GM23248 (cell line): ENCODE measurements around the gene PTPRS. TPM values are rescaled to one million over a fixed set of nuclear protein-coding genes. Genes with fewer than 3 reads are reported as not detected.
A peak's percentile ranks its signal among the peaks of the same experiment; 100 is the strongest.

Experiments used
- DNase-seq: peaks from one replicate; pipeline ENCODE4 v3.0.0-alpha.2; 2015
- H2AFZ ChIP-seq: fragments of 200-600 bp; sonication (generic); 2 replicates; pipeline ENCODE4 v1.6.1; 2016; ENCODE audit warnings: antibody characterized with exemption
- H3F3A ChIP-seq: fragments of 200-600 bp; sonication (generic); 2 replicates; pipeline ENCODE4 v1.6.1; 2016; ENCODE audit warnings: mild to moderate bottlenecking, antibody characterized with exemption, mixed run types; ENCODE audit not compliant: insufficient read depth
- H3K27ac ChIP-seq: fragments of 200-600 bp; sonication (generic); 2 replicates; pipeline ENCODE4 v1.5.1; 2016; ENCODE audit warnings: mild to moderate bottlenecking
- H3K27me3 ChIP-seq: fragments of 200-600 bp; sonication (generic); replicated peaks from 2 replicates; pipeline ENCODE4 v1.6.1; 2016; ENCODE audit warnings: mild to moderate bottlenecking; ENCODE audit not compliant: insufficient read depth
- H3K36me3 ChIP-seq: fragments of 200-600 bp; sonication (generic); 2 replicates; pipeline ENCODE4 v1.6.1; 2016; ENCODE audit warnings: low read depth, mild to moderate bottlenecking
- H3K4me1 ChIP-seq: fragments of 200-600 bp; sonication (generic); 2 replicates; pipeline ENCODE4 v1.6.1; 2016; ENCODE audit warnings: mild to moderate bottlenecking; ENCODE audit not compliant: insufficient read depth
- H3K4me2 ChIP-seq: fragments of 200-600 bp; sonication (generic); one replicate; pipeline ENCODE4 v1.6.1; 2016; ENCODE audit warnings: mild to moderate bottlenecking; ENCODE audit not compliant: unreplicated experiment
- H3K4me3 ChIP-seq: fragments of 200-600 bp; sonication (generic); 2 replicates; pipeline ENCODE4 v1.5.1; 2016; ENCODE audit warnings: mild to moderate bottlenecking
- H3K79me2 ChIP-seq: fragments of 200-600 bp; sonication (generic); 2 replicates; pipeline ENCODE4 v1.6.1; 2016; ENCODE audit warnings: mild to moderate bottlenecking; ENCODE audit not compliant: insufficient read depth
- H3K9ac ChIP-seq: fragments of 200-600 bp; sonication (generic); 2 replicates; pipeline ENCODE4 v1.6.1; 2016; ENCODE audit warnings: mild to moderate bottlenecking
- H3K9me2 ChIP-seq: fragments of 200-600 bp; sonication (generic); 2 replicates; pipeline ENCODE4 v1.6.1; 2016; ENCODE audit warnings: mixed run types, mild to moderate bottlenecking, moderate library complexity; ENCODE audit not compliant: insufficient read depth
- H3K9me3 ChIP-seq: fragments of 200-600 bp; sonication (generic); one replicate; pipeline ENCODE4 v1.6.1; 2017; ENCODE audit warnings: low read depth
- H4K20me1 ChIP-seq: fragments of 200-600 bp; sonication (generic); 2 replicates; pipeline ENCODE4 v1.6.0; 2016; ENCODE audit not compliant: insufficient read depth
- EZH2 ChIP-seq: fragments of 200-600 bp; sonication (generic); IDR thresholded peaks from 2 replicates; pipeline ENCODE4 v1.6.1; 2018; ENCODE audit warnings: antibody characterized with exemption, mild to moderate bottlenecking; ENCODE audit not compliant: insufficient read depth, poor library complexity, severe bottlenecking
- EZH2phosphoT487 ChIP-seq: fragments of 200-600 bp; sonication (generic); IDR thresholded peaks from 2 replicates; pipeline ENCODE4 v1.6.1; 2018; ENCODE audit warnings: antibody characterized with exemption, moderate library complexity, mild to moderate bottlenecking, low read depth; ENCODE audit not compliant: insufficient read depth
- WGBS, 2 experiments: methylation state at CpG; one replicate each; pipeline ENCODE4 v1.1.6; 2015 to 2017; ENCODE audit warnings: low lambda C conversion rate in 2 of 2, low coverage in 1 of 2; ENCODE audit errors: missing lambda C conversion rate in 2 of 2; 5-methylcytosine and 5-hydroxymethylcytosine counted together
- in situ Hi-C: fragments of 300-500 bp; cut with MboI; formaldehyde crosslinking; loops from 2 replicates; pipeline ENCODE4 v1.15.0; 2020
- polyA plus RNA-seq: library from polyadenylated mRNA; unstranded; fragments of >200 nt; fragmentation: Nextera tagmentation; extraction: Ambion mirVana; gene quantifications from 2 replicates; pipeline ENCODE4 v1.2.1, GENCODE V29; 2016
- total RNA-seq: library from RNA; depleted of rRNA; stranded (reverse); fragments of >200 nt; shearing (Covaris generic); gene quantifications from 2 replicates; pipeline ENCODE4 v1.2.3, GENCODE V29; 2014

The PTPRS gene
- total and polyA plus RNA-seq, 2 experiments from 2014 or later = 20.2 to 196 TPM

DNA sequence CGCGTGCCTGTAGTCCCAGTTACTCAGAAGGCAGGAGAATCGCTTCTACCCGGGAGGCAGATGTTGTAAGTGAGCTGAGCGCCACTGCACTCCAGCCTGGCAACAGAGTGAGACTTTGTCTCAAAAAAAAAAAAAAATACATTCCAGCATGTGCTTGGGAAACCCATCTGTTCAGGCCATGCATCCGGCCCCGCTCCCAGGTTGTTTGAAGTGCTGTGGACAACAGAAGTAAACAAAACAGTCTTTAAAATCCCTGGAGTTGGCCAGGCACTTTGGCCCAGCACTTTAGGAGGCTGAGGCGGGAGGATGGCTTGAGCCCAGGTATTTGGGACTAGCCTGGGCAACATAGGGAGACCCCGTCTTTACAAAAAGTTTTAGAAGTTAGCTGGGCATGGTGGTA is 3.2 kb upstream of the PTPRS start:
- TF ChIP-seq EZH2phosphoT487 (no peak), EZH2 (no peak)
- no peak overlapping the region for H3K4me3 ChIP-seq
- H3K9ac ChIP-seq = no peak overlapping the region
- DNase-seq = peak; percentile 58
- no peaks in the 10 kb centered on the region for H3K36me3 ChIP-seq
- no peaks in the 10 kb centered on the region for H3K27me3 ChIP-seq
- 33 to 35% methylated on average over 9 of the region's 9 CpGs for WGBS, 2 experiments
- H3K9me3 ChIP-seq = no peaks in the 10 kb centered on the region
- no peaks in the 10 kb centered on the region for H4K20me1 ChIP-seq
- no peak overlapping the region for H3K4me2 ChIP-seq
- in situ Hi-C loops = no loop called here
- no peaks in the 10 kb centered on the region for H3F3A ChIP-seq
- H2AFZ ChIP-seq = no peak overlapping the region
- no peaks in the 10 kb centered on the region for H3K9me2 ChIP-seq
- no peak overlapping the region for H3K27ac ChIP-seq
- no peaks in the 10 kb centered on the region for H3K79me2 ChIP-seq
- 0 out of 2 replicates have a peak, but pooled peaks cover 5% of the 10 kb centered on the region for H3K4me1 ChIP-seq

DNA sequence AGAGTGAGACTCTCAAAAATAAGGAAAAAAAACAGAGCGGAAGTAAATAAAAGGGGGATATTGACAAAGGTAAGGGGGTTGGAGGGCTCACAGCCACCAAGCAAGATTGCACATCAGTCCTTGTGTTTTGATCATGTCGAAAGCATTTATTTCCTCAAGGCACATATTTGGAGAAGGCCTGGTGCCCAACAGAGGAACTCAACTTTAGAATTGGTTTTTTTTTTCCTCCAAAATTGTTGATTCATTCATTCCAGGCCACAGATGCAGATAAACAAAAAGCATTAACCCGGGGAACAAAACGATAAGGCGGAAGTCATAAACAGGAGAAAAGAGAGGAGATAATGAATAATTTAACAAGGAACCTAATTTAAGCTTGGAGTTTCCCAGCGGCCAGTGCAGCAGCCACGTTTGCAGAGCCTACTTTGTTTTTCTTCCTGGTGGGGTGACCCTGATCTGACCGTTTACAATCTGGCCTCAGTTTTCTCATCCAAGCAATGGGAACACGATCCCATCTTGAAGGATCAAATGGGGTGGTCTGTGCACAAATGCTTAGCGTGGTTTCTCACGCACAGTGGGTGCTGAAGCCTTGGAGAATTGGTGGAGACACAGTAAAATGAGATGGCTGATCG is 2.1 kb upstream of the PTPRS start:
- no peak overlapping the region for H3K27ac ChIP-seq
- in situ Hi-C loops = no loop called here
- TF ChIP-seq EZH2 (no peak), EZH2phosphoT487 (no peak)
- DNase-seq = peak; percentile 13
- no peaks in the 10 kb centered on the region; the same call in 1 of the 2 replicates for H3K27me3 ChIP-seq
- no peak overlapping the region for H3K4me2 ChIP-seq
- H4K20me1 ChIP-seq = no peaks in the 10 kb centered on the region
- H3K79me2 ChIP-seq = no peaks in the 10 kb centered on the region
- no peak overlapping the region for H2AFZ ChIP-seq
- H3K9me2 ChIP-seq = no peaks in the 10 kb centered on the region
- H3F3A ChIP-seq = no peaks in the 10 kb centered on the region
- H3K9ac ChIP-seq = no peak overlapping the region
- H3K9me3 ChIP-seq = no peaks in the 10 kb centered on the region
- 0 out of 2 replicates have a peak, but pooled peaks cover 5% of the 10 kb centered on the region for H3K4me1 ChIP-seq
- WGBS, 2 experiments = 68 to 73% methylated on average over 12 of the region's 12 CpGs
- no peak overlapping the region for H3K4me3 ChIP-seq
- no peaks in the 10 kb centered on the region for H3K36me3 ChIP-seq

DNA sequence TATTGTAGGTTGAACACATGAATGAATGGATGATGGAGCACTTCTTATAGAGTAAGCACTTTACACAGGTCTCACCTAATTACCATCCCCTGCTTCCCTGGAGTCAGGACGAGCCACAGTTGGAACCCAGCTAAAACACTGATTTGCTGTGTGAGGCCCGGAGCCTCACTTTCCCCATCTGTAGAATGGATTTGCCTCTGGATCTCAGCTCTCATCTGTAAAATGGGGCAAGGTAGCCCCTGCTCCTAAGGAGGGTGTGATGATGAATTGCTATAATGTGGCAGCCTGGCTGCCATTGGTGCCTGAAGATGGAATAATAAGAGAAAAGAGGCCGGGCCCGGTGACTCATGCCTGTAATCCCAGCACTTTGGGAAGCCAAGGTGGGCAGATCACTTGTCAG is 1.4 kb upstream of the PTPRS start:
- H3K4me2 ChIP-seq = no peak overlapping the region
- in situ Hi-C loops = no loop called here
- H3F3A ChIP-seq = no peaks in the 10 kb centered on the region
- no peak overlapping the region for H3K9ac ChIP-seq
- H3K36me3 ChIP-seq = no peaks in the 10 kb centered on the region
- H4K20me1 ChIP-seq = no peaks in the 10 kb centered on the region
- no peak overlapping the region for H3K4me3 ChIP-seq
- H3K27me3 ChIP-seq = no peaks in the 10 kb centered on the region; the same call in 1 of the 2 replicates
- H3K9me3 ChIP-seq = no peaks in the 10 kb centered on the region
- H3K4me1 ChIP-seq = 0 out of 2 replicates have a peak, but pooled peaks cover 5% of the 10 kb centered on the region
- H3K9me2 ChIP-seq = no peaks in the 10 kb centered on the region
- TF ChIP-seq EZH2phosphoT487 = no peak
- no peak for TF ChIP-seq EZH2
- WGBS, 2 experiments = 52 to 55% methylated on average over 4 of the region's 4 CpGs
- no peak overlapping the region for H2AFZ ChIP-seq
- no peaks in the 10 kb centered on the region for H3K79me2 ChIP-seq
- no peak overlapping the region for H3K27ac ChIP-seq
- no peak for DNase-seq

DNA sequence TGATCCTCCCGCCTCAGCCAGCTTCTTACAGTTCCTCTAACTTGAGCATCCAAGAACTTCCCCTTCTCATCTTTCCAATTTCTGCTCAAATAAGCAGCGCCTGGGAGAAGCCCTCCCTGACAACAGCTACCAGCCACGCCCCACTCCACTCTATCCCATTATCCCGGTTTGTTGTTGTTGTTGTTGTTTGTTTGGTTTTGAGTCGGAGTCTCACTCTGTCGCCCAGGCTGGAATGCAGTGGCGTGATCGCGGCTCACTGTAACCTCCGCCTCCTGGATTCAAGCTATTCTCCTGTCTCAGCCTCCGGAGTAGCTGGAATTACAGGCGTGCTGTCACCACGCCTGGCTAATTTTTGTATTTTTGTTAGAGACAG is 822 bp upstream of the PTPRS start:
- Histone ChIP-seq H3F3A (no peaks in the 10 kb centered on the region), H3K36me3 (no peaks in the 10 kb centered on the region), H3K27me3 (no peaks in the 10 kb centered on the region; the same call in 1 of the 2 replicates), H3K9ac (no peak overlapping the region), H3K4me1 (0 out of 2 replicates have a peak, but pooled peaks cover 5% of the 10 kb centered on the region), H2AFZ (peak overlapping the region; percentile 59; the same call in 1 of the 2 replicates), H4K20me1 (no peaks in the 10 kb centered on the region), H3K4me2 (no peak overlapping the region), H3K27ac (no peak overlapping the region), H3K9me2 (no peaks in the 10 kb centered on the region), H3K9me3 (no peaks in the 10 kb centered on the region), H3K4me3 (no peak overlapping the region), H3K79me2 (no peaks in the 10 kb centered on the region)
- 65 to 66% methylated on average over 13 of the region's 13 CpGs for WGBS, 2 experiments
- in situ Hi-C loops = no loop called here
- no peak for TF ChIP-seq EZH2phosphoT487
- no peak for TF ChIP-seq EZH2
- no peak for DNase-seq
